HG02938 (cell line): ENCODE measurements around the gene SGTA.
"Not testable (repeated sequence)": the region's sequence is repeated elsewhere in the genome, so short reads cannot be mapped to it uniquely, and the experiment has no call there.

Experiments used
- ATAC-seq: cut with Tn5 transposase; IDR thresholded peaks from one replicate; pipeline ENCODE4 v1.9.1; 2021; ENCODE audit warnings: mild to moderate bottlenecking, moderate library complexity; ENCODE audit not compliant: unreplicated experiment

The SGTA gene

DNA sequence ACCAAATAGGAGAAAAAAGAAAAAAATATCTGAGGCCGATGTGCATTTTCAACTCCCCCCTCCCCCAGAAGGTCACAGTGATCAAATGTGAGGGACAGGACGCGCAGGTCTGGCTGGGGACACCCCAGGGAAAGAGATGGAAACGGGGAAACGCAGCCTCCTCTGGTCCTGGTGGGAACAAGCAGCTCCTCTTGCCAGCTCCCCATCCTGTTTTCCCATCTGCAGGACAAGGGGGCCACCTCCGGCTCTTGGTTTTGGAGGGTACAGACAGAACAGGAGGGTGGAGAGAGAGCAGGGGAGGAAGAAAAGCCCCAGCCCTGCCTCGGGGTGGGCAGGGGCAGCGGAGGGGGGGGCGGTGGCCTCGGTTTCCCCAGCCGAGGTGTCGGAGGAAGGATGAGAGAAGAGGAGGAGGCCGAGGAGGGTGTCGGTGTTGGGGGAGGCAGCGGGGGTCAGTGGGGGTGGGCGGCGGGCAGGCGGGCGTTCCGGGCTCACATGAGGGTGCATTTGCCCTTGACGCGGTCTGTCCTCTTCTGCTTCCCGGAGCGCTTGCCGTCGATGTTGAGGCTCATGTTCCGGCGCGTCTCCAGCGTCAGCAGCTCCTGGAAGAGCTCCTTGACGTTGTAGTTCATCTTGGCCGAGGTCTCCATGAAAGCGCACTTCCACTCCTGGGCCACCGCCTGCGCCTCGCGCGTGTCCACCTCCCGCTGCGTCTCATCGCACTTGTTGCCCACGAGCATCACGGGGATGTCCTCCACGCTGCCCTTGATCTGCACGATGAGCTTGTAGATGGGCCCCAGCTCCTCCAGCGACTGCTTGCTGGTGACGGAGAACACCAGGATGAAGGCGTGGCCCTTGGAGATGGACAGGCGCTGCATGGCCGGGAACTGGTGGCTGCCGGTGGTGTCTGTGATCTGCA is 66.1 kb downstream of the SGTA start:
- no peak for ATAC-seq

DNA sequence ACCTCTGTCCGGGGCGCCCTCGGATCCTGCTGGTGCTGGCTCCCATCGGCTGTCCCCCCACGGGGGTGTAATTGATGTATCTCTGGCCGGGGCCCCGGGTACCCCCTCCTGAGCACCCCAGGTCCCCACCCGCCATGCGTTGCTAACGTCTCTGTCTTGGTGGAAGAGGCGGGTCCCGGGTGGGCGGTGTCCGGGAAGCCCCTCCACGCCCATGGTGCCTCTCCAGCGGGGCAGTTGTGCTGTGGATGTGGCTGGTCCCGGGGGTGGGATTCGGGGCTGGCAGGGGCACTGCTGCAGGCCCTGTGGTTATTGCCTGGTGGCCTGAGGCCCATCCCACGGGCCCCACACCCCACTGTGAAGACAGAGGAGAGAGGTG is 66.8 kb downstream of the SGTA start:
- no peak for ATAC-seq

DNA sequence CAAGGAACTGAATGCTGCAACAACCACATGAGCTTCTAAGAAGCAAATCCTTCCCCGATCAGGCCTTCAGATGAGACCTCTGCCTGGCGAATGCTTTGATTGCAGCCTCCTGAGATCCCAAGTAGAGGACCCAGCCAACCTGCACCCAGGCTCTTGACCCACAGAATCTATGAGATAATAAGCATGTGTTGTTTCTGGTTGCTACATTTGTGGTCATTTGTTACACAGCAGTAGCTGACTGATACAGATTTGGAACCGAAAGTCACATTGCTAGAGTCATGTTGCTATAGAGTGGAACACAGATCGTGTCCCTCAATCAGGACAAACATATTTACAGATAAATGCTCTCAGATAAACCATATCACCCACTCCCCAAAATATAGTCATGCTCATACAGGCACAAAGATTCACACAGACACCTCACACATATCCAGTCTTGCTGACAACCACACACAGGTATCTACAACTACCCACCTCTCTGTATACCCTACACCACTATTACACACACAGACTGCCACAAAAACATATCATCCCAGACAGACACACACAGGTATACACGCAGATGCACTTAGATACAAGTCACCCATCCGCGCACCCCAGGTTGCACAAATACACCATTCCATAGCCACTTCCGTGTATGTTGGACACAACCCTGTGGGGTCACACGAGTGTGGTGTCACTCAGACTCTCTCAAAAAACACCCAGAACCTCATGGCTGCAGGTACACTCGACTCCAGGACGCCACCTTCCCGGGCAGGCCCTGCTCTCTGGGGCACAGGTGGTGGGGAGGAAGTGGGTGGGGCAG is 67.4 kb downstream of the SGTA start:
- ATAC-seq: no peak

DNA sequence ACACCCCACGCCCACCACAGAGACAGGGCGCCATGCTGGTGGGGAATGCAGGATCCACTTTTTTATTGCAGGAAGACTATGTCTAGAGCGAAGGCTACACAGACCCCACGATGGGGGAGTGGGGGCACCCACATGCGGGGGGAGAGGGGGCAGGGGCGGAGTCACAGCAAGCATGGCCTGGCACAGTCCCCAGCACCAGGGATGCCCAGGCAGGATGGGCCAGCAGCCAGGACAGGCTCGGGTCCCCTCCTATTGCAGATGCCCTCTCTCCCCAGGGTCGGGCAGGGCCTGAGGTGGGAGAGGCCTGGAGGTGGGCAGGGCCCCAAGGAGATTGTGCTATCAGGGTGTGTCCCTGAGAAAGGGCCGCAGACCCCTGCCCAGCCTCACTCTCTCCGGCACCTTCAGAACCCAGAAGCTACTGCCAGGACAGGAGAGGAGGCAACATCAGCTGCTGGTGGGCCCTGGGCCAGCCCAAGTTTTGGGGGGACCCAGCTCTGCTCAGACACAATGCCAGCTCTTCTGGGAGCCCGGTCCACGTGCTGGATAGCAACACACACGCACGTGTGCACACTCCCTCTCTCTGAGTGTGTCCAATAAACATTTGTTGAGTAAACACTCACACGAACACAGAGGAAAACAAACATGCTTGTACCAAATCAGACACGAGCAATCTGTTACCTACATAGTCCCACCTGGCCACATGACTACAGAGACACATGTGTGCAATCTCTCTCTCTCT is 68.4 kb downstream of the SGTA start:
- no peak for ATAC-seq

DNA sequence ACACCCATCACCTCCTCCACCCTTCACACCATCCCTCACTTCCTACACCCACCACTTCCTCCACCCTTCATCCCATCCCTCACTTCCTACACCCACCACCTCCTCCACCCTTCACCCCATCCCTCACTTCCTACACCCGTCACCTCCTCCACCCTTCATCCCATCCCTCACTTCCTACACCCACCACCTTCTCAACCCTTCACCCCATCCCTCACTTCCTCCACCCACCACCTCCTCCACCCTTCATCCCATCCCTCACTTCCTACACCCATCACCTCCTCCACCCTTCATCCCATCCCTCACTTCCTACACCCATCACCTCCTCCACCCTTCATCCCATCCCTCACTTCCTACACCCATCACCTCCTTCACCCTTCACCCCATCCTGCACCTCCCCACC is 69.0 kb downstream of the SGTA start:
- not testable (repeated sequence) for ATAC-seq

DNA sequence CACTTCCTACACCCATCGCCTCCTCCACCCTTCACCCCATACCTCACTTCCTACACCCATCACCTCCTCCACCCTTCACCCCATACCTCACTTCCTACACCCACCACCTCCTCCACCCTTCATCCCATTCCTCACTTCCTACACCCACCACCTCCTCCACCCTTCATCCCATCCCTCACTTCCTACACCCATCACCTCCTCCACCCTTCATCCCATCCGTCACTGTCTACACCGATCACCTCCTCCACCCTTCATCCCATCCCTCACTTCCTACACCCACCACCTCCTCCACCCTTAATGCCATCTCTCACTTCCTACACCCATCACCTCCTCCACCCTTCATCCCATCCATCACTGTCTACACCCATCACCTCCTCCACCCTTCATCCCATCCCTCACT is 69.9 kb downstream of the SGTA start:
- not testable (repeated sequence) for ATAC-seq

DNA sequence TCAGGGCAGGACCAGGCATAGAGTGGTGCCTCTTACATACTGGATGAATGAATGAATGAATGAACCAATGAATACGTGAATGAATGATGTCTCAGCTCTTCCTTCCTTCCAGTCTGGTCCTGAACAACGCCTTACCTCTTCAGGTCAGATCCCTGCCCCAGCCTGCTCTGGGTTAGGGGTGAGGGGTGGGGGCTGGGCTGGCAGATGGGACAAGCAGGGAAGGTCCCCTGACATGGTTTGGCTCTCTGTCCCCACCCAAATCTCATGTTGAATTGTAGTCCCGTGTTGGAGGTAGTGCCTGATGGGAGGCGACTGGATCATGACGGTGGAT is 71.2 kb downstream of the SGTA start:
- no peak for ATAC-seq

DNA sequence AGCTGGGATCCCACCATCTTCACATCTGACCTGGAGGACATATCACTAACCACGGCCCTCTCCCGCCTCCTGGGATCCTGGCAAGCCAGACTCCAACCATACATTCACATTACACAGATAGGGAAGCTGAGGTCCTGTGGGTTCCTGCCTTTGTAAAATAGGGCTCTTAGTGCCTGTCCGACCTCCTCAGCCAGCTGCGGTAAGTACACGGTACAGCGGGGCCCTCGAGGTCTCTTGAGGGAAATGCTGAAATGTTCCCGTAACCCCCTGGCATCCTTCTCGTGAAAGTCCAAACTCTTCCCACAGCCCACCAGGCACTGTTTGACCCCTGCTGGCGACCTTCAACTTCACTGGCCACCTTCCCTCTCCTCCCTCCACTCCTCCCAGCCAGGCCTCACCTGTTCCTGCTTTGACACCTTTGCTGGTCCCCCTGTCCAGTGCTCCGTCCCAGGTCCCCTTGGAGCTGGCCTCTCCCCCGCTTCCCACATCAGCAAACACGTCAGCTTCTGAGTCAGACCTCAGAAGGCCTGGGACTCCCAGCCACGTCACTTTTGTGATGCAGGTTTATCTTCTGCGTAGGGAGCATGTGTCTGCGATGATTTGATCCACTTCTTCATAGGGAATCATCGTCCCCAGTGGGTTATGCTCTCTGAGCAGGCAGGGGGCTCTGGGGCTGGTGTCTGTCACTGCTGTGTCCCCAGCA is 71.8 kb downstream of the SGTA start:
- ATAC-seq: no peak

DNA sequence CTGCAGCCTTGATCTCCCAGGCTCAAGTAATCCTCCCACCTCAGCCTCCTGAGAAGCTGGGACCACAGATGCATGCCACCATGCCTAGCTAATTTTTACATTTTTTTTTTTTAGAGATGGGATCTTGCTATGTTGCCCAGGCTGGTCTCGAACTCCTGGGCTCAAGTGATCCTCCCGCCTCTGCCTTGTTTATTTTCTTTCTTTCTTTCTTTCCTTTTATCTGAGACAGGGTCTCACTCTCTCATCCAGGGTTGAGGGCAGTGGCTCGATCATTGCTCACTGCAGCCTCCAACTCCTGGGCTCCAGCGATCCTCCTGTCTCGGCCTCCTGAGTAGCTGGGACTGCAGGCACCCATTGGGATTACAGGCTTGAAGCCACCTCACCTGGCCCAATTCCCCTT is 76.8 kb downstream of the SGTA start:
- no peak for ATAC-seq
